ENCODE data around the gene USP6.
"Not testable (repeated sequence)": the region's sequence is repeated elsewhere in the genome, so short reads cannot be mapped to it uniquely, and the experiment has no call there.

Gene USP6

GRCh38 chr17:5115673-5116651, at the start of gene USP6:
USP6 (plus strand) TSS chr17:5116032; CDS start chr17:5130368, 14,336 bp downstream.
- DNase-seq = no peak

- no peak for DNase-seq
These were observed 47.6 kb upstream of the USP6 start for GRCh38 chr17:5068236-5068635.

DNA sequence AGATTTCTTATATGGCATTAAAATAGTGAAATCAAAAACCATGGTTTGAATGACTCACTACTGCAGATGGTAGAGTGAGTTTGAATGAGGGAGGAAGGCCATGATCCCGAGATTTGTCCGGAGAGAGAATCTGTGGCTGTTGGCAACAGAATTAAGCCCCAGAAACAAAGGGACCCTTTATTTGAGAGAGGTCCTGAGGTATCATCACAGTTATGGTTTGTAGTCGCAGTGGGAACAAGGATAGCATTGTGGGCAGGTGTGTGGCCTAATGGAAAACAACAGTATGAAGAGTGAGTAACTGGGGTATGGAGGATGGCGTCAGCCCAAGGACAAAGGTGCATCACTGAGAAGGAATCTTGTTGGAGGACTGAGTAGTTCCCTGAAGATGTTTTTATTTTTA, 46.1 kb upstream of the USP6 start:
- no peak for DNase-seq

DNA sequence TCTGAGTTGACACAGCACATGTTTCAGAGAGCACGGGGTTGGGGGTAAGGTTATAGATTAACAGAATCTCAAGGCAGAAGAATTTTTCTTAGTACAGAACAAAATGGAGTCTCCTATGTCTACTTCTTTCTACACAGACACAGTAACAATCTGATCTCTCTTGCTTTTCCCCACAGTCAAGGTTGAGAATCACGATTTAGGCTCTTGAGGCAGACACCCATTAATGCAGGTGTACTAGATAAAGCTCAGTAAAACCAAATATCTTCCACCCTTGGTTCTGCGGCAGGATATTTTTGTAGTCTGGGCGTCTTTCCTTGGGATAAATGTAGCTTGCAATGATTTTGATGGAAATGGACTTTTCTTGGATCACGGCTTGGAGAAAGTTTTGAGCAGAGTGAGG, 40.4 kb upstream of the USP6 start:
- DNase-seq = not testable (repeated sequence)

GRCh38 chr17:5077275-5077674, 38.6 kb upstream of the USP6 start:
- not testable (repeated sequence) for DNase-seq

- DNase-seq = no peak
These were observed 38.1 kb upstream of the USP6 start for GRCh38 chr17:5077781-5078105.

DNA sequence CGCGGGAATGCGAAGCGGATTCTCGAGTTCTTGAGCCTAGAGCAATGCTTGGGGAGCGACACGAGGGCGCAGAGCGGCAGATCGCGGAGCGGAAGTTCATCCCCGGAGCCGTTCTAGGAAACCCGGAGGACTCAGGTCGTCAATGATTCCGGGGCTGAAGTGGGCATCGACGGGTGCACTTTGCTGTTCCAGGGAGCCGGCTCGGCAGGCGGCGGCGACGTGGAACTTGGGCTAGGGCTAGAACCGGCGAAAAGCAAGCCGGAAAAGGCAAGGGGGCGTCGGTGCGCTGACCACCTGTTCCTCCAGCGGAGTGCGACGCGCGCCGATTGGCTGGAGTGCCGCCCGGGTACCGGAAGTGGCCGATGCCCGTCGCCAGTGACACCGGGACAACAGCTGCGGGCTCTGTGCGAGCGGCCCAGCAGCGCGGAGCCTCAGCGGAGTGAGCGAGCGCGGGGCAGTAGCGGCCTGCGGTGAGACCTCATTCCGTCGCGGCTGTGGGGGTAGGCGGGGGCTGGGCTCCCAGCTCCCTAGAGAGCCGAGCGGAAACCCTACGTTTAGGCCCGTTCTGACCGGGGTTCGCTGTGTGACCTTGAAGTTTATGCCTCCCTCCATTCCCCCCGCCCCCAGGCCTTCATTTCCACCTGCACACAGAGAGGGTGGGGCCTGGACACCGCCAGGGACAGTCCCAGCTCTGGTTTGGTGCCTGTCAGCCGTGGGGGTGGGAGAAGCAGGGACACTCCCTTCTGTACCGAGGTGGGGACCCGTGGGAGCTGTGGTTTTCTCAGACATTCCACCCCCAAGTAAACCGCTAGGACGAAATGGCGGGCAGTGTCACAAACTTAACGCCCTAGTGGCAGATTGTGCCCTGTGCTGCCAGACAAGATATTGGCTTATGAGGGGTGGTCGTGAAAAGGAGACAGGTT, 37.5 kb upstream of the USP6 start, which contains the start of gene ZFP3:
ZFP3 (plus strand) TSS at position 362 of the 923 bp plus-strand sequence. CDS start 13,038 bp downstream, outside the sequence.
- peak; percentile 89 for DNase-seq

GRCh38 chr17:5080591-5080990, 35.2 kb upstream of the USP6 start:
- no peak for DNase-seq

GRCh38 chr17:5092218-5093010, 23.4 kb upstream of the USP6 start:
- DNase-seq = no peak

DNA sequence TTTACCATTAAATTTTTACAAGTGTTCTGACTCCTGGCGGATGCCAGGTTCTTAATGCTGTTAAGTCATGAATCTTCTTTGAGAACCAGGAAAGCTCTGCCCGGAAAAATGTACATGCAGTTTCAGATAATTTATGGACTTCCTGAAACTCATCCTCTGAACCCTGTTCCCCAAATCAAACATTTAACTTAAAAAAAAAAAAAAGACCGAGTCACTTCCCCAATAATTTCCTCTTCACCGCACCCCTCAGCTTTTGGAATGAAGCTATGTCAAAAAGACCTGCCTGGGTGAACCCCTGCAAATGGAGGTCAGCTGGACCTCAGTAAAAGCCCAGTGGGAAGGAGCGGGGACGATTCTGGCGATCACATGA, 19.1 kb upstream of the USP6 start:
- no peak for DNase-seq

DNA sequence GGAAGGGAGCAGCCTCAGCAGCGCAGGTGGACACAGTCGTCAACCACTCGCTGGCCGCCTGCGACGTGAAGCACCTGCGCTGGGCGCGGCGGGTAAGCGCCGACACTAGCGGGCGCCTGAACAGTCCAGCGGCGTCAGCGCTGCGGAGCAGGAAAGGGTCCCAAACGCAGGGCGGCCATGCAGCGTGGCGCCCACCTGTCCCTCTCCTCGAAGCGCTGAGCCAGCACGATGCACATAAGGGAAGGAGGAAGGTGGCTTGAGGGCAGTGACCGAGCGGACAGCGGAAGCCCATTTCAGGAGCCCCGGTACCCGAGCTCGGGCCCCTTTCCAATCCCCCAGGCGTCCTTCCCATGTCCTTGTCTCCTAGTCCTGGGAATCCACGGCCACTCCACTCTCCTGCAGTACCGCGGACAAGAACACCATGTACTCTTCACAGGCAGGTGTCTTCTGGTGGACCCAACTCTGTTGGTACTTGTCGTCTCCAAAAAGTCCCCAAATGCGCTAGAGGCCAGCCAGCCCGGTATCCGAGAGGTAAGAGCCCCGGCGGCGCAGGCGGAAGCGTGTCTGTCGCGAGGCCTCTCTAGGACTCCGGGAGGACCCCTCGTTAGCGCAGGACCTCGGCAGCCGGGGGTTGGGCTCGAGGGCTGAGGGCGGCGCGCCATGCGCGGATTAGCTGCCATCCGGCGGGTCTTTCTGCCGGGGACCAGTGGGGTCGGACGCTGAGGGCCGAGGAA, 18.6 kb upstream of the USP6 start:
- DNase-seq = peak; percentile 43

DNA sequence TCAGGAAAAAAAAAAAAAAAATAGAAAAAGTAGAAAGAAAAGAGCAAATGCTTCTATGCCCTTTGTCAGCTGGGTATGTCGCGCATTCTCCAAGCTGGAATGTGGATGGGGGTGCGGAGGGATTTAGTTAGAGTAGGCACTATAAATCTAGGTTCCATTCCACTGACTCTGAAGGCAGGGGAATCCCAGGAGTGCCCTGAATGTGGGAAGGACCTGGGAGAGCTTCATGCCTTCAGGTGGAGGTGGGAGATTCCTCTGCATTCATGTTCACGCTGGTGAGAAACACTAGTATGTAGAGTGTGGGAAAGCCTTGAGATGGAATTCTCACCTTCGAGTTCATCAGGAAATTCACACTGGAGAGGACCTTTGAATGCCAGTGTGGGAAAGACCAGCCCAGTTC, 16.6 kb upstream of the USP6 start:
- no peak for DNase-seq

DNA sequence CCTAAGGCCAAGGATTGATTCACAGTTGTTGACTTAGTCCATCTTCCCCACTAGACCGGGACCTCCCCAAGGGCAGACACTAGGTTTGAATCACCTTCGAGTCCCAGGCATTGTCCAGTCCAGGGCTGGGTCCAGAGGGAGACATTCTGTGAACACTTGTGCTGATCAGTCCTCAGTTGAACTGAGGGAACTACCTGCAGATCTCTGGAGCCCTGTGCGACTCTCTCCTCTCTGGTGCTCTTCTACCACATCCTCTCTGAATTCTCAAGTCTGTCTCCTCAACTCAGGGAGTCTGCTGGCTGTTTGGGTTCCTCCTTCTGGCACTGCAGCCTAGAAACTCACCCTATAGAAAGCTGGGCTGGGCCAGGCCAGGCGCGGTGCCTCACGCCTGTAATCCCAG, 15.0 kb upstream of the USP6 start:
- DNase-seq = no peak

- no peak for DNase-seq
These were observed 5.0 kb upstream of the USP6 start for GRCh38 chr17:5110816-5111215.

DNA sequence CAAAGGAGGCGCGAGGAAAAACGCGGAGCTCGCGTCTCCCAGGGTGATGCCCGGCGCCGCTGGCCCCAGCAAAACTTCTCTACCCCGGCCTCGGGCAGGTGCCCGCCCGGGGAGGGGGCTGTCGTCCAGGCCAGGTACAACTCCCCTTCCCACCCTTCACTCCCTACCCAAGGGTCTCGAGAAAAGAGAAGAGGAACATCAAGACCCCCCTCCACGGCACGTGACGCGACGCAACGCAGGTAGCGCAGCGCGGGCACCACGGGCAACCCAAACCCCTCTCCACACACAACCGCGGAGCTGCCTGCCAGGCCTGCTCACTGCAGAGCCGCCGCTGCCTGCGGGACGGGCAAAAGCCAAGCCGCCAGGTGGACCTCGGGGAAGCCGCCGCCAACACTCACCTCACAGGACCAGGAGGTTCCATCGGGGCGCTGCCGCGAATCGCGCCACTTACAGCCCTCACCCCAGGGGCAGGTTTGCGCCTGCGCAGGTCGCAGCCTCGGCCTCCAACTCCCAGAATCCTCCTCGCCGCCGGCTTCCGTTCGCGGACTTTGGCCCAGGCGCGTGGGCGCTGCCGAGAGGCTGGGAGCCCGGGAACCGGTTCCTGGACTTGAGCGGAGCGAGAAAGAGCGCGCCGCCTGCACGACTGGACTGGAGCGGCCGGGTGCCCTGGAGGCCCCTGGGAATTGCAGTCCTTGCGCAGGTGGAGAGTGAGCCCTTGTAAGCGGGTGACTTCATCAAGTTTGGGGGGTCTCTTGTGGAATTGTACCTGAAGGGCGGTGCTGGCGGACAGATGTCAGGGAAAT, 4.2 kb upstream of the USP6 start, which contains the start of gene ZNF232:
ZNF232 (minus strand) TSS at position 477 of the 803 bp plus-strand sequence; CDS start at position 421, 56 bp downstream.
- DNase-seq = peak; percentile 94

DNA sequence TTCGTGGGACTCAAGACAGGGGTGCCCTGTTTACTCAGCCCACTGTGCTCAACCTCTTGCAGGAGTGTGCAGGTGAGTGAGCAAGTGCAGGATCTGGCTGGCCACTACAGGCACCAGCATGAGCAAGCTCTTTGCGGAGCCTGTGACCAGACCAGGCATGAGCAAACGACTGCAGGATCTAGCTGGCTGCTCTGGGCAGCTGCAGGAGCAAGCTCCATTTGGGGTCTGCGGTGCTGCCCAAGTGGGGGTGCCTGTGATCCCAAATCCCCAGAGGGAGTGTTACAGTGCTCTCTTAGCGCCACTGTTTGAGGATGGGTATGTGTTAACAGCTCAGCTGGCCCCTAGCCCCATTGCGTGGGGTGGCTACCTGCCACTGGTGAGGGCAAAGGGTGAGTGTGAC, 2.4 kb downstream of the USP6 start:
- no peak for DNase-seq

DNA sequence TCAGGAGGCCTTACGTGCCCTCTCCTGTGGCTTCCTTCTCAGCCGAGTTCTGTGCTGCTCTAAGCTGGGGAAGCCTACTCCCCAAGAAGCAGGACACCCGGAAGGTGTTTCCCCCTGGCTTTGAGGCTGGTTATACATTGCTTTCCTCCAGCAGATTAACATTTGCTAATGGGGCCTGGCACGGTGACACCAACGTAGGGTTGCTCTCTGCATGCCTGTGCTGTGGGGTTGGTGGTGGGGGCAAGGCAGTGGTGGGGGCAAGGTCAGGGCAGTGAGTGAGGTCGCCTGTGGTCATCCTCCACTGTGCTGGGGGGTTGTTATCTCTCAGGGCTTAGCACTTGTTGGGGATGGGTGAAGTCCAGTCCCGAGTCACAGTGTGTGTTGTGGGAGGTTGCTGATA, 4.2 kb downstream of the USP6 start:
- DNase-seq = no peak

- not testable (repeated sequence) for DNase-seq
These were observed 4.8 kb downstream of the USP6 start for GRCh38 chr17:5120436-5121185.

GRCh38 chr17:5121186-5121841, 5.5 kb downstream of the USP6 start:
- no peak for DNase-seq

GRCh38 chr17:5122056-5122455, 6.2 kb downstream of the USP6 start:
- not testable (repeated sequence) for DNase-seq
